HG03139 (cell line): Measurements from ENCODE around the gene PTPRN2.

Experiments used
- ATAC-seq: cut with Tn5 transposase; IDR thresholded peaks from one replicate; pipeline ENCODE4 v1.9.1; 2021; ENCODE audit not compliant: unreplicated experiment

PTPRN2 gene

GRCh38 chr7:157817944-157818700 is 769.5 kb downstream of the PTPRN2 start:
- ATAC-seq: no peak

- no peak for ATAC-seq
These were observed 770.2 kb downstream of the PTPRN2 start for GRCh38 chr7:157817433-157817832.

- ATAC-seq: no peak
These were observed 770.9 kb downstream of the PTPRN2 start for GRCh38 chr7:157816526-157817250.

GRCh38 chr7:157816086-157816485 is 771.5 kb downstream of the PTPRN2 start:
- ATAC-seq: no peak

GRCh38 chr7:157815706-157816022 is 772.0 kb downstream of the PTPRN2 start:
- no peak for ATAC-seq

GRCh38 chr7:157814931-157815705 is 772.5 kb downstream of the PTPRN2 start:
- ATAC-seq: no peak

- no peak for ATAC-seq
These were observed 773.6 kb downstream of the PTPRN2 start for GRCh38 chr7:157813741-157814661.

- no peak for ATAC-seq
These were observed 774.6 kb downstream of the PTPRN2 start for GRCh38 chr7:157813053-157813452.

GRCh38 chr7:157811946-157812345 is 775.7 kb downstream of the PTPRN2 start:
- no peak for ATAC-seq

- ATAC-seq: no peak
These were observed 777.5 kb downstream of the PTPRN2 start for GRCh38 chr7:157809863-157810851.

GRCh38 chr7:157809154-157809862 is 778.3 kb downstream of the PTPRN2 start:
- no peak for ATAC-seq

GRCh38 chr7:157808042-157808441 is 779.6 kb downstream of the PTPRN2 start:
- ATAC-seq: no peak

GRCh38 chr7:157807510-157807909 is 780.1 kb downstream of the PTPRN2 start:
- no peak for ATAC-seq

- ATAC-seq: no peak
These were observed 780.9 kb downstream of the PTPRN2 start for GRCh38 chr7:157806711-157807110.

GRCh38 chr7:157805713-157806112 is 781.9 kb downstream of the PTPRN2 start:
- ATAC-seq: no peak

GRCh38 chr7:157803906-157804305 is 783.7 kb downstream of the PTPRN2 start:
- ATAC-seq: no peak

- ATAC-seq: no peak
These were observed 785.5 kb downstream of the PTPRN2 start for GRCh38 chr7:157801971-157802675.

- no peak for ATAC-seq
These were observed 786.5 kb downstream of the PTPRN2 start for GRCh38 chr7:157801113-157801512.
